Renal cortex interstitium (tissue), 11 donors: ENCODE measurements around the gene KLHL35. TPM values are rescaled to one million over a fixed set of nuclear protein-coding genes. Genes with fewer than 3 reads are reported as not detected.
A peak's percentile ranks its signal among the peaks of the same experiment; 100 is the strongest.

ENCODE experiments used
- DNase-seq, 11 donors: peaks; one replicate each; pipeline ENCODE4 v3.0.0-alpha.2; 2013; ENCODE audit warnings: low read depth in 9 of 11, low spot score in 4 of 11; ENCODE audit errors: extremely low read depth in 1 of 11
- polyA plus RNA-seq, 3 donors: library from polyadenylated mRNA; unstranded; fragments of 120-200 nt; gene quantifications; one replicate each; pipeline ENCODE4 v1.2.1, GENCODE V29; 2013; ENCODE audit not compliant: insufficient read length in 3 of 3

Gene KLHL35
- polyA plus RNA-seq, 3 donors = 0.46 to 0.68 (median 0.47) TPM

DNA sequence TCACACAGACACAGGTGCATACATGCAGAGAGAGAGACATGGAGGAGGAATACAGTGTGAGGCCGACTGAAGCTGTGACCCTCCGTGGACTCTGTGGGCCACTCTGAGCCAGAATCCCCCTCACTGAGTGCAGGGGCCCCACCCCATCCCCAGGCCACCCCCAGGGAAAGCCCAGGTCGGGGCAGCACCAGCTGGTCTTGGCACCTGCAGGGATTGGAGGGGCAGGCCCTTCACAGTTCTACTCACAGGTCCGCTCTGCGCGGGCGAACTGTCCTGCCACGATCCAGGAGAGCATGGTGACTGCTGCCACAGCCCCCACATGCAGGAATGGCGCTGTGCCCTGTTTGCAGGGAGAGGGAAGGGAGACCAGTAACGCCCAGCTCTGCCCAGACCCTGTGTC, 16.3 kb upstream of the KLHL35 start:
- no peak for DNase-seq

DNA sequence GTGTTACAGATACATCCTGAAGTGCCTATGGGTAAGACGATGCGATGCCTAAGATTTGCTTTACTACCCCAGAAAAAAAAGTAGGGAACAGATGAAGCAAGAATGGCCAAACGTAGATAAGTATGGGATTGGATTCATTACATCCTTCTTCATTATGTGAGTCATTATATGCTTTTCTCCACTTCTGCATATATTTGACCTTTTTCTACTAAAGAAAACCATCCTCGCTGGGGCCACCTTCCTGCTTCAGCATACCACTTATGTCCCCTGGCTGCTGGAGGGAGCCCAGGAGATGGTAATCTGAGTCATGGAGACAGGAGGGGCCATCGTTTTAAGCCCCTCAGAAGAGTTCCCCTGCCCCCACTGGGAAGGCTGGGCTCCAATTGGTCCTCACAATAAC, 14.4 kb upstream of the KLHL35 start:
- no peak for DNase-seq

DNA sequence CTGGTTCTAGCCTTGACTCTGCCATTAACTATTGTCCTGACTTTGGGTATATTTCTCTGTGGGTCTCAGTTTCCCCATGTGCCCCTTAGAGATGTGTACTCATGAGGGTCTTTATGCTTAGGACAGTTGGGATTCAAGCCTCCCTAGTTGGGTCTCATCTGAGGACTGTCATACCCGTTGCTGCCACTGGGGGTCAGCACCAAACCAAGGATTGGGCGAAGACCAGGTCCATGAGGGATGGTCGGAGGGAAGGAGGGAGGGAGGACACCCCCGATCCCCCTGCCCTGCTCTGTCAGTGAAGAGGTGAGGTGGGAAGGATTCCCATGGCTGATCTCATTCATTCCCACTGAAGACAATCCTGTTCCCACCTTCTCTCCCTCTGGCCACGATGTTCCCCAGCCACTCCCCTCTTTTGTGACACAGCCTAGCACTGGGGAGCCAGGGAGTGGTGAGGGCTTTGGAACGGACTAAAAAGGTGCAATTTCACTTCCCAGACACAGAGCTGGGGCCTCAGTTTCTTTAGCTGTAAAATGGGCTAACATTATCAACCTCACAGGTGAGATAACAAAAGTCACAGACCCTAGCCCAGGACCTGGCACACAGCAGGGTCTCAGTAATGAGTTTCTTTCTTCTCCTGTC, 12.4 kb upstream of the KLHL35 start:
- DNase-seq = peak in 5 of 11 donors; percentile 37 to 65 (median 54)

DNA sequence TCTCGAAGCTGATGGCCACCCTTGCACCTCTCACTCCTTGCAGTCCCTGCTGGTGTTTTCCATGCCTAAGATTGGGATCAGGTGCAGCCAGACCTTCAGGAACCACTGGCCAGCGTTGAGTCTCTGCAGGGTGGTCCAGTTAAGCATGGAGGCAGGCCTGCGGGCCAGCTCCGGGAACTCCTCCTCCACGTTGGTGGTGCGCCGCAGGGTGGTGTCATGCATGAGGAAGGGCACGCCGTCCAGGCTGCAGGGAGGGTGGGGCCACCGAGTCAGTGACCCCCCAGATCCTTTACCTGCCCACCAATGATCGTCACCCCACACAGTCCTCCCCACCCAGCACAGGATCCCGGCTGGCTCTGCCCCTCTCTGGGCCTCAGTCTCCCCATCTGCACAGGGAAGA, 10.0 kb upstream of the KLHL35 start:
- DNase-seq = no peak

DNA sequence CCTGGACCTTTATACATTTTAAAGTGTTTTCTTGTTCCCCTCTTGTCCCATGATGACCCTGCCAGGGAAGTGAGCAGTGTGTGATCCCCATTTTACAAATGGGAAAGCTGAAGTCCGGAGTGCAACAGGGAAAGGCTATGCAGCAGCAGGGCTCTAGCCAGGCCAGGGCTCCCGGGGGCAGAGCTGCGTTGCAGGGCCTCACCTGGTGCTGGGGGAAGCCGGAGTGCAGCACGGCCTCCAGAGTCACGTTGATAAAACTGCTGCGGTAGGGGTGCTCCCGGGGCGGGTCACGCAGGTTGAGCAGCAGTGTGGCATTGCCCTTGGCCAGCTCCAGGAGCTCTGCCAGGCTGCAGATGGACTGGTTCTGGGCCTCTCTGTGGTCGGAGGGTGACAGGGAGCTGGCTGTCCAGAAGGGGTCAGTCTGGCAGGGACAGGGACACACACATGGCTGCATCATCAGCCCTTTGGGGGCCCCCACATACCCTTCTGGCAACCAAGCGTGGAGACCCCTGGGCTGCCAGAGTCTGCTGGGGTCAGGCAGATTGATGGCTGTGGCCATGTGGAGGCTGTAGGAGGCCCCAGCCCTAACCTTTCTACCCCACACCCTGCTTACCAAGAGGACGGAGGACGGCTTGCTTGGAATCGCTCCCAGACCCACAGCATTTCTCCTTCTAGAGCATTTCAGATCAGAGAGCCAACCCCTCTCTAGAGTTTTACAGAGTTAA, 9.3 kb upstream of the KLHL35 start:
- no peak for DNase-seq

DNA sequence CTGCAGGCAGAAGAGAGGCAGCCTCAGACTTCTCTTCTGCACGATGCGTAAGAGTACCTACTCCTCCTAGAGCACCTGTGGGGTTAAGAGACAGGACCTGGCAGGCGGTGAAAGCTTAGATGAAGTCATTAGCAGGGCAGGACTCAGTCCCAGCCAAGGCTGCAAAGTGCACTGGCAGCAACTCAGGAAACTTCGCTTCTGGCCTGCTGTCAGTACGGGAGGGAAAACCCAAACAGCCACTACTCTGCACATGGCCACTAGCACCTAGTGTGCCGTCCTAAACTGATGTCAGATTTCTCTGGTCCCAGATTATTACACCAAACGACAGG, 8.8 kb upstream of the KLHL35 start:
- DNase-seq = no peak

DNA sequence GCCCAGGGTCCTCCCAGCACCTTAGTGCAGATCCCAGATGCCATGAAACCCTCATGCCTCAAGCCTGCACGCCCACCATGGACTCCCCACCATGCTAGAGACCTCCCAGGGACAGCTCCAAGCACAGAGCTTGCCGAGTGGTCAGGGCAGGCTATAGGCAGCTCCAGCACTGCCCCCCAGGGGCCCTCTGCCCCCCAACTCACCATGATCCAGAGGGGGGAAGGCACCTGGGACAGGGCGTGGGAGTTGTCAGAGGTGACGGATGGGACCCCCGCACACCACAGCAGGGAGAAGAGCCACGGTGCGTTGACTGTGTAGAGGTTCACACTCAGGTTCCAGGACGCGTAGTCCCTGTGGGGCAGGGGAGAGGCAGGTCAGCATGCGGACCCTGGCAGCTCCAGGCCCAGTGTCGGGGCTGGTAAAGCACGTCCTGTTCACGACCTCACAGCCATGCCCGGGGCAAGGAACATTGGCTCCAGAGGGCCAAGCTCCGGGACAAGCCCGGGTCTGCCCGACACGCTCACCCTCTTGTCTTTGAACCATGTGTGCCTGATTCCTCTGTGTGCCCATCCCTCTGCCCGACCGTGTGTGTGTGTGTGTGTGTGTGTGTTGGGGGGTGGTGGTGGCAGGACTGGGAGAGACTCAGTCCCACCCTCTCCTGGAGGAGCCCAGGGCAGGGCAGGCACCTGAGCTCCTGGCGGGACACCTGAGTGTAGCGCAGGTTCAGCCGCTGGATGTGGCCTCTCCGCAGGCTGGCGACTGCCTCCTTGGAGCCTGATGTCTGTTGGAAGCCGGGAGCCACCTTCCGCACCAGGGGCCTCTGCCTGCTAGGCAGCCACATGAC, 8.2 kb upstream of the KLHL35 start:
- DNase-seq = no peak

DNA sequence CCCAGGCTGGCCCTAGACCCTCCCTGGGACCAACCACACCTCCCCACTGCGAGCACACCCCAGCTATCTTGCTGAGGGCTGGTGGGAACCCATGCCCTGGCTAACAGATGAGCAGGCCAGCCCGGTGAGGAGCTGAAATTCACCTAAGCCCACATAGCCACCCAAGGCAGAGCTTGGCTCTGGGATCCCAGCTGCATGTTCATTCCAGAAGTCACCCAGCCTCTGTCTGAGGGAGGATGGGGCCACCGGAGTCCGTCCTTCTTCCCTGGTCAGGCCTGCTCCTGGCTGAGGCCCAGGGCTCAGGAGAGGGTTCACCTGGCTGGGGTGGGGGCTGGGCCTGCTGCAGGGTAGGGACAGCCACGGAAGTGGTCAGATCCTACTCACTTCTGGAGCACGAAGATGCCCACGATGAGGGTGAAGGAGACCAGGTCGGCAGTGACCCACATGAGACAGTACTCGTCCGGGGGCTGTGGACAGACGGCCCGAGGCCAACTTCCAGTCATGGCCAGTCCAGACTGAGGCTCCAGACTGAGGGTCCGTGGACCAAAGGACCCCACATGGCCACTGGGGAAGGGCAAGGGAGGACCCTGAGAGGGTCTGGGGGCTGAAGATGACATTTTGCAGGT, 6.6 kb upstream of the KLHL35 start:
- DNase-seq = no peak

DNA sequence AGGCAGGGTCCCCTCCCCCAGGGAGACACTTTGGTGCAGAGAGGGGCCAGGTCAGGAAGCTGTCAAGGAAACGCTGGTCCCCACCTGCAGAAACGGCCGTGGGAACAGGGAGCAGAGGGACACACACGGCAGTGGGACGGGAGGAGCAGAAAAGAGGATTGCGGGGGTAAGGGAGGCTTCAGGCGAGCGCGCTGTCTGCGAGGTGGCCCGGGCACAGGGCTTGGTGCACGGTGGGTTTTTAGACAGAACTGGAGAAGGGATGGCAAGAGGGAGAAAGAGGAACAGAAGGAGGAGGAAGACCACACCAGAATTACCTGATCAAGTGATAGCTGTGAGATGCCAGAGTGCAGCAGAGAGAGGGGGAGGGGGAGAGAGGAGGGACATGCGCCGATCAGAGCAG, 6.0 kb upstream of the KLHL35 start:
- DNase-seq = no peak

DNA sequence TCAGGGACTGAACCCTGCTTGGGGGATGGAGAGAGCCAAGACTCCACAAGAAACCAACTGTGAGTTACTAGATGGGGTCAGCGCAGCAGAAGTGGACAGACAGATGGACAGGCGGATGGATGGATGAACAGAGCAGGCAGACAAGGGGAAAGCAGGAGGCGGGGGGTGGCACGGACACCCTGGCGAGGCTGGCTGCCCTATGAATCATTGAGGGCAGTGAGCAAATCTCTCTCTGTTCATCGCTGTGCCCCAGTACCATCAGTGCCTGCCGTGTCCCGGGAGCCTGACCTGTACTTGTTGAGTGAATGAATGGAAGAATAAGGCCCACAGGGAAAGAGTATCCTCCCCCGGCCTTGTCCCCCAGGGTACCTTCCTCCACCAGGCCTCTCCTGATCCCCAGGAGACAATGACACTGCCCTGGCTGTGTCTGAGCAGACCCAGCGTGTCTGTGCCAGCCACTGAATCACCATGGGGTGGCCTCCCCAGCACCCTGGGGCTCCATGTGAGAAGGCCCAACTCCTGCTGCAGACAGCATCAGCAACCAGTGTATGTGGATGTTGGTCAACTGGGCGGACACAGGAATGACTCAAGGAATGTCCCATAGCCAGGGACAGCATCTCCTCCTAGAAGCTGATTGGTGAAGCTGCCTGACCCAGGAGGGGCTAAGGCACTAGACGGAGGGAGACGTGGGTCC, 5.1 kb upstream of the KLHL35 start:
- no peak for DNase-seq

DNA sequence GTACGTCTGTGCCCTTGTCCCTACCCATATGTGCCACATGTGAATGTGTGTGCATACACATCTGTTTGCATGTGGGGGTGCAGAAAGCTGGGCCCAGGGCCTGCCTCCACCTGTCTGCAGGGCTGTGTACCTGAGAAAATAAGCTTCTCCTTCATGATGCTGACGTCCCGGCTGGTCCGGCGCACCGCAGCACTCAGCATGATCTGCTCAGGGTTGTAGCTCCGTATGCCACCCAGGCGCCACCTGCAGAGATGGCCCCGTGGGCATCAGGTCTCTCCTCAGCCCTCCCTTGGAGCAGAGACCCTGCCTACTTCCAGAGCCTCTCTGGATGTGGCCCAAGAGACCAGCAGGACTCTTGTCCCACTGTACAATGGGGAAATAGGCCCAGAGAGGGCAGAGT, 3.8 kb upstream of the KLHL35 start:
- DNase-seq = no peak

DNA sequence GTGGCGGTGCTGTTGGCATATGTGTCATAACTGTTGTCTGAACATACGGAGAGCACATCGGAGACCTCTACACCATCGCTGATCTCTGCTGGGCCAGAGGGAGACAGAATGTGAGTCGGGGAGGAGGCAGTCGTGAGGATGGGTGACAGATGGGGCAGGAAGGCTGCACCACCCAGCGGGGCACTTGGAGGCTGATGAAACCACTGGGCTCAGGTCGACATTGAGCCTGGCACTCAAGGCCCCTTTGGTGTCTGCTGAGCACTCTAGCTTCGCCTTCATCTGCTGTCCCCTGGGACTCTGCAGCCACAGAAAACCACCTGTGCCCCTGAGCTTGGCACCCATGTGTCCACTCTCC, 2.5 kb upstream of the KLHL35 start:
- DNase-seq = no peak

DNA sequence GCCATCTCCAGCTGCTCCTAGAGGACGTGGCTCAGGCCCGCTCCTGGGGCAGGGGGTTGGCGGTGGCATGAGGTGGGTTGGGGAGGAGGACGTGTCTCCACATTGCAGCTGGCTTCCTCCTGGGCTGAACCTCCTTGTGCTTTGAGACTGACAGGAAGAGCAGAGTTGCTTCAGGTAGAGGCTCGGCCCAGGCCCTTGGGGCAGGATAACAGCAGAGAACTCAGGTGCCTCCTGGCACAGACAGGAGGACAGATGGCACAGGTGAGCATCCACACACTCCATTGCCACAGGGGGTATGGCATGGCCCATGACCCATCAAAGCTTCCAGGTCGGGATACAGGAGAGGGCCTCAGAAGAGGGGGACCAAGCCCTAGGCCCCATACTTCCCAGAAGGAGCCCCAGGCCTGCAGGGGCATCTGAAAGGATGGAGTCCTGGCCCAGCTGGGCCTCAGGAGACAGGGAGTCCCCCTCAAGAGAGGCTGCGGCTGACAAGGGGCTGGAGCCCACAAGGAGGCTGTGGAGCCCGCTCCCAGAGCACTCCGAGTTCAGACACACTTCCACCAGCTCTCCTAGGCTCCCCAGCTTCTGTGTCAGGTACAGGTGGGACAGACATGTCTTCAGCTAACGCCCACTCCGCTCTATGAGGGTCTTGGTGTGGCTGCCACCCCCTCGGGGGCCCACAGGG, 2.0 kb upstream of the KLHL35 start:
- no peak for DNase-seq

DNA sequence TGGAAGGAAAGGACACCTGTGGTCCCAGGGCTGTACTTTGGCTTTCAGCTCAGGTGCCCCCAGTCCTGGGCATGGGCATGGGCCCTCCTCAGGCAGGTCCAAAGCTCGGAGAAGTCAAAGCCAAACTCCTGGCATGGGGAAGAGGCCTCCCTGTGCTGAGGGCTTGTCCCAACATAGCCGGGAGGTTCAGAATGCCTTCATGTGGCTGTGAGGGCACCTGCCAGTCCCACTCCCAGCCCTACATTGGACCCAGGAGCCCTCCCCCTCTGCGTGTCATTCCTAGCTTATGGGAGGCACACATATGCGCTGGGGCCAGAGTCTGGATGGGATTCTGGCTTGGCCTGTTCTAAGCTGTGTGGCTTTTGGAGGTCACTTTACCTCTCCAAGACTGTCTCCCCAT, 1.0 kb upstream of the KLHL35 start:
- DNase-seq = no peak

DNA sequence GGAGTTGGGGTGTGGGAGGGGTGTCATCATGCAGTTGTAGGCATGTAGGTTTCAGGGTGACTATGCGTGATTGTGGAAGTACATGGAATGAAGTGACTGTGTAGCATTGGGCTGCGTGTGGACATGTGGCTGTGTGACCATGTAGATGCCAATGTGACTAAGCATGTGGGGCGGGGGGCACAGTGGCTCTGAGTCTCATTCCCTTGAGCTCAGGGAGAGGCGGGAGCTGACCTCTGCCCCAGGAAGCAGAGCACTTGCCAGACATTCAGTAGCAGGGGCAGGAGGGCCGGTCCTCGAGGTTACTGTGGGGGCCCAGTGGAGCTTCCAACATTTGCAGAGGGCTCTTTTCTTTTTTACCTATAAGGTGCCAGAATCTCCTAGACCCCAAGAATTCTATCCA, 440 bp upstream of the KLHL35 start:
- no peak for DNase-seq

DNA sequence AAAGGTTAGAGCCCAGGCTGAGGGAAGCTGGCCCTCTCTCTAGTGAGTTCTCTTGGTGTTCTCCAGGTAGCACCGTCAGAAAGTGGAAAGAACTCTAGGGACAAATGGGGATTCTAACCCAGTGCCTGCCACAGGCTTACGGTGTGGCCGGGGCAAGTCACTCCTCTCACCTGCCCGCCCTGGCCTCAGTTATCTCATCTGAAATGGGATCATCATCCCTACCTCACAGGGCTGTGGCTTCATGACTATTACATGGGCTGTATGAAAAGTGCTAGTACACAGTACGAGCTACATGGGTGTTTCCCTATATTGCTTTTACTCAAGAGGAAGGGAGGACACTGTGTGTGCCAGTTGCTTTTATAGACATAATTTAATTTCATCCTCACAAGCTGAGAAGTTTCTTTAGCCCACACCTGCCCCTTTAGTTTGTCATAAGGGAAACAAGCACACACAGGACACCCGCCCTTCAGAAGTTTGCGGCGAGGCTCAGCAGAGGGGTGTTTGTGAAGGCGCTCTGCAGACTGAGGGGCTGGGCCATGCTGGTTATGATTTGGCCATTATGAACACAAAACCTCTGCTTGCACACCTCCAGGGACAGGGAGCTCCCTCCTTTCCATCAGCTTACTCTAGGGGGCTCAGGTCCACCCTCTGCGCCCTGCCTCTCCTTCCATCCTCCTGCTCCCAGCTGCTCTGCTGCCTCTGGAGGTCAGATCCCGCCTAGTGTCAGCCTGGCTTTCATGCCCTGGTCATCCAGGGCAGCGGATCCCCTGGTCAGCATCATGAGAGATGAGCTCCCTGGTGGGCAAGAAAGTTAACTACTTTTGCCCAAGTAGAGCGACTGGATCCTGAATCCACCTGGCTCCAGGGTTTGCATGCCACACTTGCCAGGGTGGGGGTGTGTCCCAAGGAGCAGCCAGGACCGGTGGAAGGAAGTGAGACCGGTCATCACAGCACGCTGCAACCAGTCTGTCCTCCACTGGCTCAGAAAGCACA, 1.2 kb downstream of the KLHL35 start:
- DNase-seq = no peak

DNA sequence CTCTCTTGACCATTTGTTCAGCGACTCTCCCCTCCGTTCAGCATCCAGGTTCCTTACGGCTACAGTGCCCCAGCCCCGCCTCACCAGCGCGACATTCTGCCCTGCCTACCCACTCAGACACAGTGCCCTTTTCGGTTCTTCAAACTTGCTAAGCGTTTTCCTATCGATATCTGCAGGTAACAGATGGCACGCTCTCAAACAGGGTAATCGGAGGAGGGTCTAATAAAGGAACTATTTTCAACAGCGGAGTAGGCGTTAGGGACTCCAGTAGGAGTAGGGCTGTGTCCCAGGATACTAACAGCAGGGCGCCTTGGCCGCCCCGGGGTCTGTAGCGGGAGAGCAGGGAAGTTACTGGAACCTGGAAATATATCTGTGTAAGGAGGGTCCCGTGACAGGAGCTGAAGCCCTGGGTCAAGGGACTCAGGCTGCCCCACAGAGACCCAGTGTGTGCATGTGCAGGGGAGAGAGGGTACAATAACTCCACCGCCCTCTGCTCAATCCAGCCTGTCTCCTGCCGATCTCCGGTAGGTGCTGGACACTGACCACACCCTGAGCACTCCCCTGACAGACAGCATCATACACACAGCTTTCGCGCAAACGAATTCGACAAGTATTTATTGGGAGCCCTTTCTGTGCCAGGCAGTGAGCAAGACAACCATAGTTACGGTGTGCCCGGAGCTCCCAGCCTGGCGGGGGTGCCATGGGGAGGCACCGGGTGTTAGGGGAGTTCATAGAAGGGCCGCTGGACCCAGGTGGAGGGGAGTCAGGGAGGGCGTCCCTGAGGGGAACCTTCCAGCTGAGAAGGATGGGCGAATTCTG, 2.1 kb downstream of the KLHL35 start:
- no peak for DNase-seq
